ENCODE data around the gene TMEM61. TPM values are rescaled to one million over a fixed set of nuclear protein-coding genes. Genes with fewer than 3 reads are reported as not detected.

The TMEM61 gene
- total and polyA plus RNA-seq, 2 donors (not counting 1 experiment from before 2014, with no cell fraction given): not detected

- H3K4me3 ChIP-seq (replicated peaks in 1 of 4; ENCODE audit: control extremely low read depth in 1 of 4, insufficient read depth in 1 of 4, low read depth in 3 of 4, low read length in 4 of 4): no peak overlapping the region
- peaks cover 2% of the 10 kb centered on the region for H3K4me1 ChIP-seq (ENCODE audit: control insufficient read depth, extremely low read depth, insufficient read depth, low read length)
- no peaks in the 10 kb centered on the region for H3K79me2 ChIP-seq (ENCODE audit: control insufficient read depth, insufficient read depth, low read length)
- peaks cover 46% of the 10 kb centered on the region for H3K27me3 ChIP-seq (ENCODE audit: control insufficient read depth, insufficient read depth, low read length)
- H3K4me2 ChIP-seq (ENCODE audit: extremely low read depth, insufficient read depth, low read length): no peak overlapping the region
- H3K9me3 ChIP-seq (ENCODE audit: control insufficient read depth, insufficient read depth, low read depth, low read length): no peaks in the 10 kb centered on the region
- no peak for DNase-seq (ENCODE audit: low read depth in 2 of 2)
- H3K9ac ChIP-seq (ENCODE audit: insufficient read depth, low read length): no peak overlapping the region
- no peak for TF ChIP-seq EZH2 (IDR thresholded peaks at IDR 0.05; ENCODE audit: low read length, missing control alignments)
- no peak for TF ChIP-seq CTCF (conservative IDR thresholded peaks at IDR 0.05 in 1 of 2, IDR thresholded peaks at IDR 0.05 in 1 of 2; ENCODE audit: low read depth in 1 of 2, low read length in 2 of 2)
- H3K36me3 ChIP-seq (ENCODE audit: control insufficient read depth, insufficient read depth, low read length): no peaks in the 10 kb centered on the region
- no peaks in the 10 kb centered on the region for H4K20me1 ChIP-seq (ENCODE audit: control insufficient read depth, extremely low read depth, insufficient read depth, low read length)
- no peak overlapping the region for H3K27ac ChIP-seq (ENCODE audit: insufficient read depth, low read length)
- H2AFZ ChIP-seq (ENCODE audit: low read length): no peak overlapping the region
These were observed 17.2 kb downstream of the TMEM61 start for GRCh38 chr1:54997711-54997986.

- H2AFZ ChIP-seq (ENCODE audit: low read length): no peak overlapping the region
- H4K20me1 ChIP-seq (ENCODE audit: control insufficient read depth, extremely low read depth, insufficient read depth, low read length): no peaks in the 10 kb centered on the region
- no peaks in the 10 kb centered on the region for H3K79me2 ChIP-seq (ENCODE audit: control insufficient read depth, insufficient read depth, low read length)
- H3K4me1 ChIP-seq (ENCODE audit: control insufficient read depth, extremely low read depth, insufficient read depth, low read length): peaks cover 2% of the 10 kb centered on the region
- no peak for TF ChIP-seq EZH2 (IDR thresholded peaks at IDR 0.05; ENCODE audit: low read length, missing control alignments)
- TF ChIP-seq CTCF (conservative IDR thresholded peaks at IDR 0.05 in 1 of 2, IDR thresholded peaks at IDR 0.05 in 1 of 2; ENCODE audit: low read depth in 1 of 2, low read length in 2 of 2): no peak
- H3K36me3 ChIP-seq (ENCODE audit: control insufficient read depth, insufficient read depth, low read length): no peaks in the 10 kb centered on the region
- no peak overlapping the region for H3K4me2 ChIP-seq (ENCODE audit: extremely low read depth, insufficient read depth, low read length)
- H3K27me3 ChIP-seq (ENCODE audit: control insufficient read depth, insufficient read depth, low read length): peaks cover 48% of the 10 kb centered on the region
- no peak overlapping the region for H3K9ac ChIP-seq (ENCODE audit: insufficient read depth, low read length)
- no peak overlapping the region for H3K27ac ChIP-seq (ENCODE audit: insufficient read depth, low read length)
- no peaks in the 10 kb centered on the region for H3K9me3 ChIP-seq (ENCODE audit: control insufficient read depth, insufficient read depth, low read depth, low read length)
- DNase-seq (ENCODE audit: low read depth in 2 of 2): no peak
- H3K4me3 ChIP-seq (replicated peaks in 1 of 4; ENCODE audit: control extremely low read depth in 1 of 4, insufficient read depth in 1 of 4, low read depth in 3 of 4, low read length in 4 of 4): no peak overlapping the region
These were observed 17.7 kb downstream of the TMEM61 start for GRCh38 chr1:54998100-54998499.

- Histone ChIP-seq H3K27ac (ENCODE audit: insufficient read depth, low read length) (no peak within 1 kb of the TSS), H3K4me3 (replicated peaks in 1 of 4; ENCODE audit: control extremely low read depth in 1 of 4, insufficient read depth in 1 of 4, low read depth in 3 of 4, low read length in 4 of 4) (no peak within 1 kb of the TSS), H4K20me1 (ENCODE audit: control insufficient read depth, extremely low read depth, insufficient read depth, low read length) (no peaks in the 10 kb centered on the region), H2AFZ (ENCODE audit: low read length) (no peak within 1 kb of the TSS), H3K4me2 (ENCODE audit: extremely low read depth, insufficient read depth, low read length) (no peak within 1 kb of the TSS), H3K9ac (ENCODE audit: insufficient read depth, low read length) (no peak within 1 kb of the TSS), H3K79me2 (ENCODE audit: control insufficient read depth, insufficient read depth, low read length) (no peaks in the 10 kb centered on the region), H3K27me3 (ENCODE audit: control insufficient read depth, insufficient read depth, low read length) (peaks cover 48% of the 10 kb centered on the region), H3K36me3 (ENCODE audit: control insufficient read depth, insufficient read depth, low read length) (no peaks in the 10 kb centered on the region), H3K9me3 (ENCODE audit: control insufficient read depth, insufficient read depth, low read depth, low read length) (no peaks in the 10 kb centered on the region), H3K4me1 (ENCODE audit: control insufficient read depth, extremely low read depth, insufficient read depth, low read length) (peaks cover 2% of the 10 kb centered on the region)
- TF ChIP-seq EZH2 (IDR thresholded peaks at IDR 0.05; ENCODE audit: low read length, missing control alignments) (no peak), CTCF (conservative IDR thresholded peaks at IDR 0.05 in 1 of 2, IDR thresholded peaks at IDR 0.05 in 1 of 2; ENCODE audit: low read depth in 1 of 2, low read length in 2 of 2) (no peak)
- no peak for DNase-seq (ENCODE audit: low read depth in 2 of 2)
These were observed 18.2 kb downstream of the TMEM61 start, which contains the start of gene BSND for GRCh38 chr1:54998677-54999076. Gene BSND, plus strand, starts transcription at chr1:54998933. Its CDS starts 254 bp downstream, at chr1:54999187.
